ENCODE measurements around the gene PGD. TPM values are rescaled to one million over a fixed set of nuclear protein-coding genes. Genes with fewer than 3 reads are reported as not detected.

Gene PGD
- total RNA-seq, 2 experiments from 2014 or later = 80.8 to 84.3 TPM

Other genes with a start within 250 kb of the PGD start
- gene KIF1B, start 188.5 kb upstream of the PGD start, total RNA-seq = 10 to 100 TPM; 22.5 to 22.7 TPM
- gene CENPS, start 31.4 kb downstream of the PGD start, total RNA-seq = 10 to 100 TPM; 13.5 to 15.2 TPM
- under 1 TPM in 1 of 2 experiments, not detected in 1; 0.50 TPM for gene CORT, start 51.0 kb downstream of the PGD start, total RNA-seq
- gene DFFA, start 73.5 kb downstream of the PGD start, total RNA-seq = 10 to 100 TPM; 23.5 to 24.2 TPM
- 10 to 100 TPM; 18.9 to 20.1 TPM for gene PEX14, start 75.9 kb downstream of the PGD start, total RNA-seq

All from activated CD4-positive, alpha-beta memory T cell treated with anti-CD3 and anti-CD28 coated beads, Interleukin-2, amount 10 ng/mL, durations not matched to agents 7 days and 5 days (primary cell).